ENCODE data around the gene TUBA1B.
A peak's percentile ranks its signal among the peaks of the same experiment; 100 is the strongest.
"Not testable (repeated sequence)": the region's sequence is repeated elsewhere in the genome, so short reads cannot be mapped to it uniquely, and the experiment has no call there.

TUBA1B gene

DNA sequence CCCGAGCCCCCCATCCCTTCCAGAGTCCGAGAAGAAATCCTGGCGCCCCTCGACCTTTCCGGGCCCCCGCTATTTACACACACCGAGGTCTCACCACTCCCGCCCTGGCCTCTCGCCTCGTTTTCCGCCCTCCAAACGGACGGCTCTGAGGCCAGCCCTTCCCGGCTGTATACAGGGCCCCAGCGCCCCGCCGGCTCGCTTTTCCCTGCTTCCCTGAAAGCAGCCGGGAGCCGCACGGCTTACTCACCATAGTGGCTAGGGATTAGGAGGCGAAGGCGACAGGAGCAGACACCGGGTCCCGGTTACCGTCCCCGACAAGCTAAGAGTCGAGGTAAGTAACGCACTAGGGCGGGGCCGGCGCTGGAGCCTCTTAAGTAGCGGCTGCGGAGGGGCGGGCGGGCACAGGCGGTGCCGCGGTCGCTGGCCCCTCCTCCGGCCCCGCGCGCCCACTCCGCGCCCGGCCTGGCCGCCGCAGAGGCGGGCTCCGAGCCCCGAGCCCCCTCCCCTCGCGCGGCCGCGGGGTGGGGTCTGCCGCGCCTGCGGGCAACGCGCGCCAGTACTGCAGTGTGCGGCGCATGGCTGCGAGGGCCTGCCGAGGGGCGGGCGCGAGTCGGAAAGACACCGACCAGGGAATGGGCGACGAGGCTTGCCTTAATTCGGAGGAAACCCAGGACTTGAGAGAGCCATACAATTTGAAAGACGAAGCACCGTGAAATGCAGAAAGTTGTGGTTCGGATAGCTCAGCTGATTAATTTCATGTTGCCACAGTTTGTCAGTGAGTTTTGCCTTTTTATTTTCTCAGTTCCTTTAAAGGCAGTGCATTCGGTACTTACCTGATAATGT lies at the start of gene TUBA1B:
Gene TUBA1B, minus strand, starts transcription at position 345 of the 843 bp plus-strand sequence. Its CDS starts 95 bp downstream, at position 250.
- peak; percentile 33 for DNase-seq (ENCODE audit: low read depth, low spot score)
- peak within 1 kb of the TSS; percentile 95 for H3K27ac ChIP-seq

DNA sequence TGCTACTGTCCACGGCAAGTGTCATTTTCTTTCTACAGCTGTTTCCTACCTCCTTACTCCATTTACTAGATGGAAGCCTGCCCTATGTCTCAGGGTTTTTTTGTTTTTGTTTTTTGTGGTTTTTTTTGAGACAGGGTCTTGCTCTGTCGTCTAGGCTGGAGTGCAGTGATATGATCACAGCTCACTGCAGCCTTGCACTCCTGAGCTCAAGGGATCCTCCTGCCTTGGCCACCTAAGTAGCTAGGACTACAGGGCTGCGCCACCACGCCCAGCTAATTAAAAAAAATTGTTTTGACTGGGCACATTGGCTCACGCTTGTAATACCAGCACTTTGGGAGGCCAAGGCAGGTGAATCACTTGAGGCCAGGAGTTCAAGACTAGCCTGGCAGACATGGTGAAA lies 43.0 kb upstream of the TUBA1B start:
- DNase-seq (ENCODE audit: low read depth, low spot score), result no peak
- no peak overlapping the region for H3K27ac ChIP-seq

DNA sequence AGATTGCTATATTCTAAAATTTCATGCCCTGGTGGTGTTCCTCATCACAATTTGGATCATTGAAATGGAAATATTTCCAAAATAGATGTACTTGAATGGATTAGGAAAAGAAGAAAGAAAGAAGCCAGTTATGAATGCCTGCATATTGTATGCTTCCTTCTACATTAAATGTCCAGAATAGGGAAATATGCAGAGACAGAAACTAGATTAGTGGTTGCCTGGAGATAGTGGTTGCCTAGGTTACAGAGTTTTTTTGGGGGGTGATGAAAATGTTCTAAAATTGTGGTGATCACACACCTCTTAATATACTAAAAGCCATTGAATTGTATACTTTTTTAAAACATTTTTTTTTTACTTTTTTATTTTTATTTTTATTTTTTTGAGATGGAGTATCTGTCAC lies 39.7 kb upstream of the TUBA1B start:
- no peak overlapping the region for H3K27ac ChIP-seq
- no peak for DNase-seq (ENCODE audit: low read depth, low spot score)

DNA sequence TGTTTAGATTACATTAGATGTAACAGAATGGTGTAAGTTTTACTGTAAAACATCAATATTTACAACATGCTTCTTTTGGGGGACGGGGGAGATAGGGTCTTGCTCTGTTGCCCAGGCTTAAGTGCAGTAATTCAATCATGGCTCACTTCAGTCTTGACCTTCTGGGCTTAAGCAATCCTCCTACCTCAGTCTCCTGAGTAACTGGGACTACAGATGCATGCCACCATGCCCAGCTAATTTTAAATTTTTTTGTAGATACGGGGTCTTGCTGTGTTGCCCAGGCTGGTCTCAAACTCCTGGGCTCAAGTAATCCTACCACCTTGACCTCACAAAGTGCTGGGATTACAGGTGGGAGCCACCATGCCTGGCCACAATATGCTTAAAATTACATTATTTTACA lies 33.9 kb upstream of the TUBA1B start:
- DNase-seq (ENCODE audit: low read depth, low spot score), result no peak
- H3K27ac ChIP-seq, result no peak overlapping the region

DNA sequence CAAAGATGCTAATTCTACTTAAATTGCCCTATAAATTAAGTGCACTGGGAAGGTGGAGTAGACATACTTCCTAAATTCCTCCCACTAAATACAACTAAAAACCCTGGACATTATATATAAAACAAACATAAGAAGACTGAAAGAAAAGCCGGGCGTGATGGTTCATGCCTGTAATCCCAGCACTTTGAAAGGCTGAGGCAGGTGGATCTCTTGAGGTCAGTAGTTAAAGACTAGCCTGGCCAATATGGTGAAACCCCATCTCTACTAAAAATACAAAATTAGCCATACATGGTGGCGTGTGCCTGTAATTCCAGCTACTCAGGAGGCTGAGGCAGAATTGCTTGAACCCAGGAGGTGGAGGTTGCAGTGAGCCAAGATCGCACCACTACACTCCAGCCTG lies 30.7 kb upstream of the TUBA1B start:
- DNase-seq (ENCODE audit: low read depth, low spot score); H3K27ac ChIP-seq: not testable (repeated sequence)

DNA sequence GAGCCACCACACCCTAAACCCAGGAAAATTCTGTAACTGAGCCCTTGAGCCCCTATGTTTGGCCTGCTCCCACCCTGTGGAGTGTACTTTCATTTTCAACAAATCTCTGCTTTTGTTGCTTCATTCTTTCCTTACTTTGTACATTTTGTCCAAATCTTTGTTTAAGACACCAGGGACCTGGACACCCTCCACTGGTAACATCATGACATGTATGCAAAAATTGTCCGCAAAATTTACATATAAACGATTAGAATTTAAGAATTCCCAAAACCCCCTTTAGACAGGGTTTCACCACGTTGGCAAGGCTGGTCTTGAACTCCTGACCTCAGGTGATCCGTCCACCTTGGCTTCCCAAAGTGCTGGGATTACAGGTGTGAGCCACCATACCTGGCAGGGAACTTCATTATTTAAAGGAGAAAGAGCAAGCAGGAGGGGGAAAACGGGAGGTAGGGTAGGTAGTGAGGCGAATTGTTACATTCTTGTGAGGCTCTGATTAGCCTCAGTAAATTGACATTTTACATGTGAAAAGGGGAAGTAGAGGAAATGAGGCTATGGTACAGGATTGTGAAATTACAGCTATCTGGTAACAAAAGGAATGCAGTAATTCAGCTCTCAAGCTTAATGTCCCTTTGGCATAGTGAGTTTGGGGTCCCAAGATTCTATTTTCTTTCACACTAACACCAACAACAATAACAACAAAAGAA lies 30.0 kb upstream of the TUBA1B start:
- DNase-seq (ENCODE audit: low read depth, low spot score), result no peak

DNA sequence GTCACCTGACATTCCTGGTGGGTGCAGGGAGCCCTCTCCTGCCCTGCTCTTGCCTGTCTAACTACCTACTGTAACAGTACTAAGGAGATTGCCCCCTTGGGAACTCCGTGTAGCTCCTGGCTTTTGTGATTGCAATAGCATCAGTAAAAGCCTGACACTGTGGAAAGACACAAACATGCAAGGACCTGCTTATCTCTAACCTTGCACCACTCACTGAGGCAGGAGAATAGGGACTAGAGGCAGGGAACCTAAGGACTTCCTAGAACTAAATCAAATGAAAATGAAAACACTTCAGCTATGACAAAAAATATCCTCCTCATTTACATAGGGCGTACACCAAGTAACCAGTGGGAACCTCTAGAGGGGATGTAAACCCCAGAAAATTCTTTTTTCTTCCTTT lies 29.2 kb upstream of the TUBA1B start:
- H3K27ac ChIP-seq, result no peak overlapping the region
- DNase-seq (ENCODE audit: low read depth, low spot score), result no peak

More for the DNA sequence above, 30.0 kb upstream of the TUBA1B start:
- H3K27ac ChIP-seq, result no peak overlapping the region

DNA sequence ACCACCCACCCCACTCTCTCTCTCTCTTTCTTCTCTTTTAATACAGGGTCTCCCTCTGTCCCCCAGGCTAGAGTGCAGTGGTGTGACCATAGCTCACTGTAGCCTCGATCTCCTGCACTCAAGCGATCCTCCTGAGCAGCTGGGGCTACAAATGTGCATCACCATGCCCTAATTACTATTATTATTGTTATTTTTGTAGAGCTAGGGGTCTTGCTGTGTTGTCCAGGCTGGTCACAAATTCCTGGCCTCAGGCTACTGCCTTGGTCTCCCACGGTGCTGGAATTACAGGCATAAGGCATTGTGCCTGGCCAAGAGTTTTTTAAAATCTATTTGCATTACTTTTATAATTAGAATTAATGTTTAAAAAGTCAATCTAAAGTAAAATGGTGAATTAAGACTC lies 23.0 kb upstream of the TUBA1B start:
- no peak overlapping the region for H3K27ac ChIP-seq
- no peak for DNase-seq (ENCODE audit: low read depth, low spot score)

DNA sequence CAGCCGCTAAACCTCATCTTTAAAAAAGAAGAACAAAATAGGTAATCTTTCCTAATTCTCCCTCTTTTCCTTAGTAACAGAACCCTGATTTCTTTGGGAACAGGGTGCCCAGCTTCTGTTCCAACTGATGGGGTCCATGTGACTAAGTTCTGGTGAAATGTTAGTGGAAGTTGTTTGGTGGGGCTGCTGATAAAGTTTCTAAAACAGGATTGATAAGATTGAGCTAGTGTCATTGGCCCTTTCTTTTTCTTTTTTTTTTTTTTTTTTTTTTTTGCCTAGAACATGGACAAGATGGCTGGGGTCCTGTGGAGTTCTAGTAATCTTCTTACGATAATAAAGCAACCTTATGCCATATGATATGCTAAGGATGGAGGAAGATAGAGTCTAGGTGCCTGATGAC lies 16.2 kb upstream of the TUBA1B start:
- no peak for DNase-seq (ENCODE audit: low read depth, low spot score)
- no peak overlapping the region for H3K27ac ChIP-seq

DNA sequence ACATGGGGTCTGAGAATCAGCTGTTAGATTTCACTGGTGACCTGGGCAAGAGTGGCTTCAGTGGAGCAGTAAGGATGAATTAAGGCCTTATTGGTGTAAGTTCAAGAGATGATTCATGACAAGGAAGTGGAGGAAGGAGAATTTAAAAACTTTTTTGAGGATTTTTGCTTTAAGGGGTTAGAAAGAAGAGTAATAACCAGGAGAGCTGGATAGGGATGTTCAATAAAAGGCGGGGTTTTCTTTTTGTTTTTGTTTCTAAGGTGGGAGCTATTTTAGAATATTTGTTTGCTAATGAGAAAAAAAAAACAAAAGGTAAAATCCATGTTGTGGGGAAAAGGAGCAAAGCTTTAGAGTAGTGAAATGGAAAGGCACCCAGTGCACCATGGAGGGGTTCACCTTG lies 15.2 kb upstream of the TUBA1B start:
- DNase-seq (ENCODE audit: low read depth, low spot score), result no peak
- no peak overlapping the region for H3K27ac ChIP-seq

DNA sequence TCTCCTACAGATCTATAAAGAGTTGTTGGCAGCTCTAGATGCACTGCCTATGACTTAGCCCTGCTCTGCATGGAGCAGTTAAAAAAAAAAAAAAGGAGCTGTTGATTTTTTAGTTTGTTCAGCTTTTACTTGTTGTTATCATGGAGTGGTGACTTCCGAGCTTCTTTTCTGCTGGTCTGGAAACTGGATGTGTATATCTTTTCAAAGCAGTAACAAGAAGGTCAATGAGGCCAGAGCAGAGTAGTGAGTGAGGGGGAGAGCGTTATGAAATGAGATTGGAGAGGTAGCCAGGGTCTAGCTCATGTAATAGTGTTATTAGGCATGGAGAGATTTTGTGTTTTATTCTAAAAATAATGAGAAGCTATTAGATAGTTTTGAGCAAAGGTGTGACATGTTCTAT lies 13.2 kb upstream of the TUBA1B start:
- H3K27ac ChIP-seq, result no peak overlapping the region
- DNase-seq (ENCODE audit: low read depth, low spot score), result no peak

DNA sequence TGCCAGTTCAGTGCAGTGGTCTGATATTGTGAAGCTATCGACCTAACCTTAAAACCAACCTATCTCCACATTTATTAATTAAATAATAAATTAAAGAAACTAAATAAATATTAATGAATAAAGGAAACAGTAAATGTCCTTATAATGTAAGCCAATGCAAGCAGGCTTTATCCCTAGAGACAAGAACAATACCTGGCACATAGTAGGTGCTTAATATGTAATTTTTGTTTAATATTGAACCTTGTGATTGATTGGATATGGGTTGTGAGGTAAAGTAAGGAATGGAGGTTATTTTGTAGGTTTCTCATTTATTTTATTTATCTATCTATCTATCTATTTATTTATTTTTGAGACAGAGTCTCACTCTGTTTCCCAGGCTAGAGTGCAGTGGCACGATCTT lies 7.8 kb upstream of the TUBA1B start:
- no peak overlapping the region for H3K27ac ChIP-seq
- DNase-seq (ENCODE audit: low read depth, low spot score), result no peak

DNA sequence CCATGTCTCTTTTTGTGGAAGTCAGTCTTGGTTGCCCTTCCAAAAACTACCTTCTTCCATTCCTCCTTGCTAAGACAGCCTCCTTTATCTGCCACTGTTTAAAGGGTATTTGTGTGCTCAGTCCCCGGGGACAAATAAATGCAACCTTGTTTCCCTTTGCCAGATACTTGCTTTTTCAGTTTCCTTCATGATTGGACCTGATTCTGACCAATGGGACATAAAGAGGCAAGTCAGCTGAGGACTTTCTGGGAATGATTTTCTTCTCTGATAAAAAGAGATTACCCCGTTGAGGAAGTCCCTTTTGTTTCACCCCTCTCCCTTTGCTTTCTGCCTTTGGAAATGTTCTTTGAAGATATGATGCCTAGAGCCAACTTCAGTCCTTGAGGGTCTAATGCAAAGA lies 7.4 kb upstream of the TUBA1B start:
- H3K27ac ChIP-seq, result no peak overlapping the region
- DNase-seq (ENCODE audit: low read depth, low spot score), result no peak

DNA sequence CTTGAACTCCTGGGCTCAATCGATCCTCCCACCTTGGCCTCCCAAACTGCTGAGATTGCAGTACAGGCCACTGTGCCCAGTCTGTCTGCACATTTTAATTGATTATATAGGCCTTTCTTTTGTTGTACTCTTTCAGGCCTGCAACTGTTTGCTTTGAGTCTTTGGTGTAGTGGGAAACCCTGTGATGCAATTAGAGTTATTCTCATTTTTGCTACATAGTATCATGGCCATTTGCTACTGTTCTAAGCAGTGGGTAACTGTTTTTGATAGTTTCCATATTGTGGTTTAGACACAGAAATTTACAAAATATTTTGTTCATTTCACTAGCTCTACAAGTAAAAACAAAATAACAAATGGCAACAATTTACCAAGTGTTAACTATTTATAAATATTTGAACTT lies 6.3 kb upstream of the TUBA1B start:
- DNase-seq (ENCODE audit: low read depth, low spot score), result no peak
- H3K27ac ChIP-seq, result no peak overlapping the region

DNA sequence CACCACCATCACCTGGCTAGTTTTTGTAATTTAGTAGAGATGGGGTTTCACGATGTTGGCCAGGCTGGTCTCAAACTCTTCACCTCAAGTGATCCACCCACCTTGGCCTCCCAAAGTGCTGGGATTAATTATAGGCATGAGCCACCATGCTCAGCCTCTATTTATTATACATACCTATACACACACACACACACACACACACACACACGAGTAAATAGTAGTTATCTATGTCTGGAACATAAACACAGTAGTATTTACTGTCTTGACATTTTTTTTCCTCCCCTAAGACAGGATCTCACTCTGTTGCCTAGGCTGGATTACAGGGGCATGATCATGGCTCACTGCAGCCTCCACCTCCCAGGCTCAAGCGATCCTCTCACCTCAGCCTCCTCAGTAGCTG lies 5.8 kb upstream of the TUBA1B start:
- H3K27ac ChIP-seq; DNase-seq (ENCODE audit: low read depth, low spot score): not testable (repeated sequence)

DNA sequence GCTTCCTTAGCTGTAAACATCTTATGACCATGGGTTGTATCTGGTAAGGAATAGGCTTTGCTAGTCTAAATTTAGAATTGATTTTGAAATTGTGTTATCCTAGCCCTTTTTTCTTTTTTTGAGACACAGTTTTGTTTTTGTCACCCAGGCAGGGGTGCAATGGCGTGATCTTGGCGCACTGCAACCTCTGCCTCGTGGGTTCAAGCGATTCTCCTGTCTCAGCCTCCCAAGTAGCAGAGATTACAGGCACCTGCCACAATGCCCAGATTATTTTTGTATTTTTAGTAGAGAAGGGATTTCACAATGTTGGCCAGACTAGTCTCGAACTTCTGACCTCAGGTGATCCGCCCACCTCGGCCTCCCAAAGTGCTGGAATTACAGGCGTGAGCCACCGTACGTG lies 2.4 kb upstream of the TUBA1B start:
- H3K27ac ChIP-seq, result no peak overlapping the region
- DNase-seq (ENCODE audit: low read depth, low spot score), result no peak

DNA sequence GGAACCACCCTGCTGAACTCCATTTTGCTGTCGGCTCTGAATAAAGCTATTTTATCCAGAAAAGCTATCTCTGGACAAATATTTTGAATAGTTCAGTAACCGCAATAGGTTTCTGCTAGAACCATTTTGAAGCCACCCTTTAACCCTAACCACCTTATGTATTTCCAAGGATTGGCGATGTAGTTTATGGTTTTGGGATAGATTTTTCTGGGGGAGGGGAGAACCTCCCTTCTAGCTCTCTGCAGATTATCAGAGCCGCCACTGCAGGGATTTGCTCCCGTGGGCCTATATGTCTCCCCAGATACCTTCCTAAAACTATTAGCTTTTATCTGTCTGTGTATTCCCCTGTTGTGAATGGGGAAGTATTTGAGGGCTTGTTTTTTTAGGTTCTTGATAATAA lies 1.8 kb upstream of the TUBA1B start:
- H3K27ac ChIP-seq, result no peak overlapping the region

DNA sequence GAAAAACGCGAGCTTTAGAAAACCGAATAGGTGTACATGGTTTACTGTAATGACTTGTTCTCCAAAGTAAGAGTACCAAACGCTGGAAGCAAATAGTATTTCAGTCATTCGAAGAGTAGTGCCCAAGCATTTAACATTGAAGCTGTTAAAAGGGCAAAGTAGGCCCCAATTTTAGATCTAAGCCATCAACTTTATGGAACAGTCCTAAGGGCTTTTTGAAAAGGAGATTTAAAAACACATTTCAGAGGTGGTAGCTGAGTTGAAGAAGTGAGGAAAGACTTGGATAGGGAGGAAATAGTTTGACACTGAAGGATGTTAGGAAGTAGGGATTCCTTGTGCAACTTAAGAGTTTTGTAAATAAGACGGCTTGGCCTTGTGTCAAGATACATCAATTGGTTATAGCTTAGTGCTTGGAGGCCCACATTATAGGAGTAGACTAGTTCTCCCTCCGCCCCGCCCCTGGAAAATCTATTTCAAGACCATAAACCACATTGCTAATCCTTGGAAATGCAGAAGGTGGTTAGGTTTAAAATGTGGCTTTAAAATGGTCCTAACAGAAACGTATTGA lies 783 bp upstream of the TUBA1B start:
- no peak for DNase-seq (ENCODE audit: low read depth, low spot score)
- H3K27ac ChIP-seq, result peak overlapping the region; percentile 95

More for the DNA sequence above, 1.8 kb upstream of the TUBA1B start:
- no peak for DNase-seq (ENCODE audit: low read depth, low spot score)

DNA sequence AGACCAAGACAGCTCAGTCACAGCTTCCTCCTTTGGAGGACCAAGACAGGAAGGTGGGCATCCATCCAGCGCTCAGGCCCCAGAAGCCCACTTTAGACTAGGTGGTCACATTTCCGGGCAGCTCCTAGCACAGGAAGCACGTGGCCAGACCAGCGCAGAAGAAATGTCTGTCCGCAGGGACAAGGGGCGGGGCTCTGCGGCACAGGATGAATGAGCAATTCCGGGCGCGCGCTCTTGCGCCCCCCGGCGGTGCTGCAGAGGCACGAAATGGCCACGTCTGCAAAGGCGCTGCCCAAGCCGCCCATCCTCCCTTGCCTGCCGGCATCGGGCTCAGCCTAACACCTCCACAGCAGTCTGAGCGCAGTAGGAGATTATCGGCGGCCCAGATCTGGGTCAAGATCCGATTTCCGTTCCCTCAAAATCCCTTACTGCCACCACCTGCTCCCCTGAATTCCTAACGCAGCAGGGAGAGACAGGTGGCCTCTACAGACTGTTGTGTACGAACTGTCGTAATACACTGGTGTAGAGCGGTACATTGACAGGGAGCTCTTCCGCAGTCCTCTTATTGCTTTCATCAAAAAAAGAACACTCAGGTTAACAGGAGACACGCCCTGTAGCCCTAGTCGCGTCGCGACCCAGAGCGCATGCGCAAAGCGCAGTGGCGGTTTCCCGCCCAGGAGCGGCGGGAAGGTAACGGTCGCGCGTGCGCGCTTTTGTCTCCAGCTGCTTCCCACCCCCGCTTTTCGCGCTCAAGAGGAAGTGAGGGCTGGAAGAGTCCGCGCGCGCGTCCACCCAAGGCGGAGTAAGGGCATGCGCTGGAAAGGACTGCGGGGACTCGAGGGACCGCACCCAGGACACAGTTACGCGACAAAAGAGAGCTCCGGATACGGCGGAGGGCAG lies 794 bp downstream of the TUBA1B start:
- peak; percentile 66 for DNase-seq (ENCODE audit: low read depth, low spot score)
- peak overlapping the region; percentile 95 for H3K27ac ChIP-seq

Data from epithelial cell of prostate (primary cell).